ENCODE results near the gene SNX14. TPM values are rescaled to one million over a fixed set of nuclear protein-coding genes. Genes with fewer than 3 reads are reported as not detected.

SNX14 gene
- polyA plus RNA-seq, 1 experiment: 114 TPM

- CTCF ChIA-PET: interaction anchor here (0.5 to 16.1 kb wide), 2 partner anchors 22 to 685 kb away, joined by 3 to 201 read pairs; no protein-coding TSS in a partner anchor
These were observed 133.3 kb downstream of the SNX14 start for GRCh38 chr6:85460154-85460920.

GRCh38 chr6:85459224-85459901 lies 134.3 kb downstream of the SNX14 start:
- TF ChIP-seq CTCF (IDR thresholded peaks at IDR 0.05; ENCODE audit: low read depth, low read length): no peak
- Histone ChIP-seq H3K27ac (ENCODE audit: low read depth, low read length) (no peak overlapping the region), H3K27me3 (ENCODE audit: control insufficient read depth, insufficient read depth, low read length) (no peaks in the 10 kb centered on the region), H3K4me3 (ENCODE audit: low read depth, low read length) (no peak overlapping the region), H3K9me3 (ENCODE audit: control insufficient read depth, insufficient read depth, low read length) (no peaks in the 10 kb centered on the region)
- peak; percentile 45 for DNase-seq (ENCODE audit: low read depth, low spot score)
- CTCF ChIA-PET: interaction anchor here (0.5 to 16.1 kb wide), 2 partner anchors 23 to 684 kb away, joined by 3 to 201 read pairs; no protein-coding TSS in a partner anchor
- POLR2A ChIA-PET: interaction anchor here (0.7 to 2.5 kb wide), 5 partner anchors 9 to 218 kb away, joined by 3 to 13 read pairs (median 4); partner anchors contain the start of gene NT5E

More at GRCh38 chr6:85460154-85460920, 133.3 kb downstream of the SNX14 start:
- TF ChIP-seq CTCF (IDR thresholded peaks at IDR 0.05; ENCODE audit: low read depth, low read length): no peak
- Histone ChIP-seq H3K9me3 (ENCODE audit: control insufficient read depth, insufficient read depth, low read length) (no peaks in the 10 kb centered on the region), H3K27me3 (ENCODE audit: control insufficient read depth, insufficient read depth, low read length) (no peaks in the 10 kb centered on the region), H3K27ac (ENCODE audit: low read depth, low read length) (no peak overlapping the region), H3K4me3 (ENCODE audit: low read depth, low read length) (no peak overlapping the region)
- DNase-seq (ENCODE audit: low read depth, low spot score): no peak
- POLR2A ChIA-PET: interaction anchor here (0.6 to 2.5 kb wide), 5 partner anchors 8 to 217 kb away, joined by 3 to 13 read pairs (median 4); partner anchors contain the start of gene NT5E

- no peak for DNase-seq (ENCODE audit: low read depth, low spot score)
These were observed 134.9 kb downstream of the SNX14 start for GRCh38 chr6:85458782-85459181.

GRCh38 chr6:85458184-85458583 lies 135.5 kb downstream of the SNX14 start:
- POLR2A ChIA-PET: interaction anchor here (2.5 kb wide), 1 partner anchor 8 kb away, joined by 13 read pairs; the partner anchor contains the start of gene NT5E
- no peak overlapping the region for H3K27ac ChIP-seq (ENCODE audit: low read depth, low read length)
- CTCF ChIA-PET: interaction anchor here (1.8 to 16.1 kb wide), 2 partner anchors 25 to 103 kb away, joined by 9 to 201 read pairs; no protein-coding TSS in a partner anchor
- H3K4me3 ChIP-seq (ENCODE audit: low read depth, low read length): no peak overlapping the region
- no peaks in the 10 kb centered on the region for H3K27me3 ChIP-seq (ENCODE audit: control insufficient read depth, insufficient read depth, low read length)
- no peaks in the 10 kb centered on the region for H3K9me3 ChIP-seq (ENCODE audit: control insufficient read depth, insufficient read depth, low read length)
- no peak for DNase-seq (ENCODE audit: low read depth, low spot score)
- no peak for TF ChIP-seq CTCF (IDR thresholded peaks at IDR 0.05; ENCODE audit: low read depth, low read length)

More at GRCh38 chr6:85458782-85459181, 134.9 kb downstream of the SNX14 start:
- ChIA-PET POLR2A (interaction anchor here (0.7 to 2.5 kb wide), 4 partner anchors 9 to 219 kb away, joined by 3 to 13 read pairs (median 4); partner anchors contain the start of gene NT5E), CTCF (interaction anchor here (16.1 kb wide), 1 partner anchor 24 kb away, joined by 201 read pairs; no protein-coding TSS in a partner anchor)
- no peaks in the 10 kb centered on the region for H3K9me3 ChIP-seq (ENCODE audit: control insufficient read depth, insufficient read depth, low read length)
- H3K27me3 ChIP-seq (ENCODE audit: control insufficient read depth, insufficient read depth, low read length): no peaks in the 10 kb centered on the region
- no peak overlapping the region for H3K27ac ChIP-seq (ENCODE audit: low read depth, low read length)
- TF ChIP-seq CTCF (IDR thresholded peaks at IDR 0.05; ENCODE audit: low read depth, low read length): no peak
- H3K4me3 ChIP-seq (ENCODE audit: low read depth, low read length): no peak overlapping the region; the same call in 1 of the 2 replicates

Data from AG04450 (cell line).